SK-N-SH (cell line): ENCODE data around the gene PMIS2. TPM values are rescaled to one million over a fixed set of nuclear protein-coding genes. Genes with fewer than 3 reads are reported as not detected.

ENCODE experiments used
- CTCF ChIA-PET: fragments of 300-600, 350-600 bp; formaldehyde crosslinking; extraction: SDS; loops from one replicate; lab custom pipeline; 2021; lab: Yijun Ruan, JAX
- POLR2A ChIA-PET: fragments of 350-600 bp; sonication (Branson Sonifier 250); formaldehyde crosslinking; extraction: SDS; loops from one replicate; lab custom pipeline; 2020; ENCODE audit warnings: antibody characterized with exemption, inconsistent platforms; lab: Yijun Ruan, JAX
- DNase-seq: peaks from one replicate; pipeline ENCODE4 v3.0.0; 2012
- H2AFZ ChIP-seq: fragments of 200-600 bp; sonication (generic); 2 replicates; pipeline ENCODE4 v1.8.1; 2016; ENCODE audit warnings: antibody characterized with exemption, mild to moderate bottlenecking, low read depth
- H3F3A ChIP-seq: fragments of 200-600 bp; sonication (generic); replicated peaks from 2 replicates; pipeline ENCODE3; 2016; ENCODE audit warnings: antibody characterized with exemption, mild to moderate bottlenecking; ENCODE audit not compliant: insufficient read depth
- H3K27ac ChIP-seq, 2 experiments: fragments of 200-500 bp in 1 of 2; fragments of 200-600 bp in 1 of 2; sonication (Bioruptor generic) in 1 of 2; sonication (generic), shearing (Covaris generic) in 1 of 2; 2 replicates each; pipeline versions ENCODE4 v1.5.1 to v1.6.1; 2014 to 2016; ENCODE audit warnings: low read depth in 2 of 2, inconsistent platforms in 1 of 2, low read length in 1 of 2, mild to moderate bottlenecking in 1 of 2, mixed read lengths in 1 of 2
- H3K27me3 ChIP-seq: fragments of 200-600 bp; sonication (generic), shearing (Covaris generic); 2 replicates; pipeline ENCODE4 v1.6.1; 2016; ENCODE audit warnings: mixed run types; ENCODE audit not compliant: insufficient read depth
- H3K36me3 ChIP-seq, 2 experiments: fragments of 200-500 bp in 1 of 2; fragments of 200-600 bp in 1 of 2; sonication (Bioruptor generic) in 1 of 2; sonication (generic) in 1 of 2; replicated peaks in 1 of 2; 2 replicates each; pipeline versions ENCODE3 to v1.5.1; 2014 to 2016; ENCODE audit warnings: low read length in 1 of 2, mild to moderate bottlenecking in 1 of 2; ENCODE audit not compliant: insufficient read depth in 2 of 2, control insufficient read depth in 1 of 2
- H3K4me1 ChIP-seq, 2 experiments: fragments of 200-500 bp in 1 of 2; fragments of 200-600 bp in 1 of 2; sonication (Bioruptor generic) in 1 of 2; sonication (generic), shearing (Covaris generic) in 1 of 2; 2 replicates each; pipeline versions ENCODE4 v1.5.1 to v1.6.1; 2014 to 2016; ENCODE audit warnings: low read depth in 1 of 2, low read length in 1 of 2, mixed run types in 1 of 2; ENCODE audit not compliant: insufficient read depth in 2 of 2, control insufficient read depth in 1 of 2
- H3K4me2 ChIP-seq: fragments of 200-600 bp; sonication (generic), shearing (Covaris generic); 2 replicates; pipeline ENCODE4 v1.6.1; 2017; ENCODE audit warnings: mixed run types
- H3K4me3 ChIP-seq, 2 experiments: fragments of 200-500 bp in 1 of 2; fragments of 200-600 bp in 1 of 2; sonication (Bioruptor generic) in 1 of 2; sonication (generic), shearing (Covaris generic) in 1 of 2; 2 replicates each; pipeline versions ENCODE4 v1.5.1 to v1.8.1; 2014 to 2016; ENCODE audit warnings: low read depth in 2 of 2, inconsistent platforms in 1 of 2, low read length in 1 of 2, mild to moderate bottlenecking in 1 of 2, mixed read lengths in 1 of 2, moderate library complexity in 1 of 2
- H3K79me2 ChIP-seq: fragments of 200-600 bp; sonication (generic); 2 replicates; pipeline ENCODE4 v1.8.1; 2017; ENCODE audit warnings: mild to moderate bottlenecking; ENCODE audit not compliant: insufficient read depth
- H3K9ac ChIP-seq: fragments of 200-600 bp; sonication (generic); 2 replicates; pipeline ENCODE4 v1.6.1; 2017; ENCODE audit warnings: mixed run types
- H3K9me2 ChIP-seq: fragments of 200-600 bp; sonication (generic); 2 replicates; pipeline ENCODE4 v1.6.1; 2017; ENCODE audit warnings: mixed run types
- H3K9me3 ChIP-seq: fragments of 200-600 bp; sonication (generic); 2 replicates; pipeline ENCODE4 v1.6.1; 2017; ENCODE audit warnings: mixed run types, mild to moderate bottlenecking, moderate library complexity
- H4K20me1 ChIP-seq: fragments of 200-600 bp; sonication (generic); 2 replicates; pipeline ENCODE4 v1.6.1; 2017; ENCODE audit warnings: mild to moderate bottlenecking, mixed run types; ENCODE audit not compliant: insufficient read depth
- ELF1 ChIP-seq: IDR thresholded peaks from 2 replicates; pipeline ENCODE4 v1.4.0; 2012
- EZH2phosphoT487 ChIP-seq: fragments of 200-600 bp; sonication (generic); IDR thresholded peaks from 2 replicates; pipeline ENCODE4 v1.6.1; 2017; ENCODE audit warnings: low read depth, mixed run types, mild to moderate bottlenecking, antibody characterized with exemption, moderate library complexity, borderline replicate concordance
- GATA2 ChIP-seq: sonication (generic); formaldehyde crosslinking; IDR thresholded peaks from 2 replicates; pipeline ENCODE4 v1.5.0; 2020; ENCODE audit warnings: mild to moderate bottlenecking, missing genetic modification reagents
- NFIC ChIP-seq: IDR thresholded peaks from 2 replicates; pipeline ENCODE4 v1.4.0; 2012; ENCODE audit warnings: borderline replicate concordance
- RCOR1 ChIP-seq: fragments of 150-350 bp; IDR thresholded peaks from 2 replicates; pipeline ENCODE4 v1.6.1; 2017; ENCODE audit warnings: antibody characterized with exemption, low read length
- RFX5 ChIP-seq: IDR thresholded peaks from 2 replicates; pipeline ENCODE4 v1.6.1; 2012; ENCODE audit warnings: mild to moderate bottlenecking, improper control_type of control experiment, low read length
- SIN3A ChIP-seq: IDR thresholded peaks from 2 replicates; pipeline ENCODE4 v1.6.1; 2012; ENCODE audit warnings: low read depth, mild to moderate bottlenecking, low read length, moderate library complexity, borderline replicate concordance
- TEAD4 ChIP-seq: IDR thresholded peaks from 2 replicates; pipeline ENCODE4 v1.4.0; 2012; ENCODE audit warnings: mild to moderate bottlenecking, borderline replicate concordance; ENCODE audit not compliant: insufficient read depth
- WGBS: methylation state at CpG from one replicate; pipeline ENCODE4 v1.1.6; 2017; ENCODE audit warnings: low lambda C conversion rate; 5-methylcytosine and 5-hydroxymethylcytosine counted together
- polyA plus RNA-seq, 3 experiments: library from polyadenylated mRNA; depleted of rRNA; stranded (reverse); fragments of >200 nt; gene quantifications; 2 replicates each; pipeline ENCODE4 v1.2.3, GENCODE V29; 2012
- TF ChIP-seq, protein P1 (sequence below): fragments of 200-600 bp; sonication (generic); IDR thresholded peaks from 2 replicates; pipeline ENCODE4 v1.6.1; 2017; ENCODE audit warnings: antibody characterized with exemption, mild to moderate bottlenecking, moderate library complexity
- TF ChIP-seq, protein P2 (sequence below): IDR thresholded peaks from 2 replicates; pipeline ENCODE4 v1.4.0; 2012; ENCODE audit warnings: low read depth, borderline replicate concordance
- TF ChIP-seq, protein P3 (sequence below): IDR thresholded peaks from 2 replicates; pipeline ENCODE4 v1.6.1; 2012; ENCODE audit warnings: mild to moderate bottlenecking, low read depth, low read length, moderate library complexity
- TF ChIP-seq, protein P4 (sequence below): IDR thresholded peaks from 2 replicates; pipeline ENCODE4 v1.4.0; 2012; ENCODE audit warnings: low read depth, borderline replicate concordance
- TF ChIP-seq, protein P5 (sequence below): fragments of 150-350 bp; IDR thresholded peaks from 2 replicates; pipeline ENCODE4 v1.6.1; 2016; ENCODE audit warnings: mild to moderate bottlenecking, low read depth, low read length
- TF ChIP-seq, protein P6 (sequence below): IDR thresholded peaks from 2 replicates; pipeline ENCODE4 v1.4.0; 2012; ENCODE audit warnings: low read depth

Gene PMIS2
- polyA plus RNA-seq, 1 of the 3 experiments (the other 2 are of a cell fraction) = not detected

DNA sequence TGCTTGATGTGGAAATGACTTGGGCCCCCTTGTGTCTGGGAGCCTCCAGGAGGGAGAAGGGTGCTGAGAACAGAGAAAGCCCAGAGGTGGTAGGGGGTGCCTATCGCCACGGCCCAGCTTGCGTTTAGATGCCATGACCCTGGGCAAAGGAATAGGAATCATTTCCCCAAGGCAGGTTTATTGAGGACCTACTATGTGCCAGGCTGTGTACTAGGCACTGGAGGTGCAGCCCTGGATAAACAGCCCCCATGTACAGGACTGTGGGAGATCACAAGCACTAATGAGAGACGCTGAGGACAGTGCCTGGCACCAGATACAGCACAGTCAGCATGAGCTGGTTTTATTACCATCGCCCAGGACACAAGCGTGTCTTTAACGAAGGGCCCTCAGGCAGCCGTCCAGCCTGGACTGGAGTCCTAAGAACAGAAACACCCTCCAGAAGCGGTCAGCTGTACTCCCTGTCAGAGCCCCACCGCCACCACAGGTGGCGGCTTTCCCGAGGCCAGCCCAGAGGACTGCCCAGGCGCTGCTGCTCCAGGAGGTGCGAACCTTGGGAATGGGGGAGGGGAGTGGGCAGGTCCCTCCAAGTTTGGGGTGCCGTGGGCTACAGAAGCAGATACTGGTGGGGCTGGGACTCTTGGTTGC is 36.0 kb upstream of the PMIS2 start:
- H3K79me2 ChIP-seq = peaks cover 18% of the 10 kb centered on the region
- H3K27ac ChIP-seq = no peak overlapping the region
- DNase-seq = no peak
- H3K9me3 ChIP-seq = no peaks in the 10 kb centered on the region
- no peaks in the 10 kb centered on the region for H3F3A ChIP-seq
- H3K36me3 ChIP-seq = peaks cover 0 to 12% of the 10 kb centered on the region in 2 experiments
- CTCF ChIA-PET = interaction anchor here (0.6 to 4.1 kb wide), 16 partner anchors 8 to 197 kb away, joined by 3 to 20 read pairs (median 4); partner anchors contain the start of genes ATP4A, HAUS5 and ZBTB32
- H3K9me2 ChIP-seq = no peaks in the 10 kb centered on the region
- H2AFZ ChIP-seq = no peak overlapping the region
- TF ChIP-seq, protein P1, sequence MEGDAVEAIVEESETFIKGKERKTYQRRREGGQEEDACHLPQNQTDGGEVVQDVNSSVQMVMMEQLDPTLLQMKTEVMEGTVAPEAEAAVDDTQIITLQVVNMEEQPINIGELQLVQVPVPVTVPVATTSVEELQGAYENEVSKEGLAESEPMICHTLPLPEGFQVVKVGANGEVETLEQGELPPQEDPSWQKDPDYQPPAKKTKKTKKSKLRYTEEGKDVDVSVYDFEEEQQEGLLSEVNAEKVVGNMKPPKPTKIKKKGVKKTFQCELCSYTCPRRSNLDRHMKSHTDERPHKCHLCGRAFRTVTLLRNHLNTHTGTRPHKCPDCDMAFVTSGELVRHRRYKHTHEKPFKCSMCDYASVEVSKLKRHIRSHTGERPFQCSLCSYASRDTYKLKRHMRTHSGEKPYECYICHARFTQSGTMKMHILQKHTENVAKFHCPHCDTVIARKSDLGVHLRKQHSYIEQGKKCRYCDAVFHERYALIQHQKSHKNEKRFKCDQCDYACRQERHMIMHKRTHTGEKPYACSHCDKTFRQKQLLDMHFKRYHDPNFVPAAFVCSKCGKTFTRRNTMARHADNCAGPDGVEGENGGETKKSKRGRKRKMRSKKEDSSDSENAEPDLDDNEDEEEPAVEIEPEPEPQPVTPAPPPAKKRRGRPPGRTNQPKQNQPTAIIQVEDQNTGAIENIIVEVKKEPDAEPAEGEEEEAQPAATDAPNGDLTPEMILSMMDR = no peak
- TF ChIP-seq, protein P2, sequence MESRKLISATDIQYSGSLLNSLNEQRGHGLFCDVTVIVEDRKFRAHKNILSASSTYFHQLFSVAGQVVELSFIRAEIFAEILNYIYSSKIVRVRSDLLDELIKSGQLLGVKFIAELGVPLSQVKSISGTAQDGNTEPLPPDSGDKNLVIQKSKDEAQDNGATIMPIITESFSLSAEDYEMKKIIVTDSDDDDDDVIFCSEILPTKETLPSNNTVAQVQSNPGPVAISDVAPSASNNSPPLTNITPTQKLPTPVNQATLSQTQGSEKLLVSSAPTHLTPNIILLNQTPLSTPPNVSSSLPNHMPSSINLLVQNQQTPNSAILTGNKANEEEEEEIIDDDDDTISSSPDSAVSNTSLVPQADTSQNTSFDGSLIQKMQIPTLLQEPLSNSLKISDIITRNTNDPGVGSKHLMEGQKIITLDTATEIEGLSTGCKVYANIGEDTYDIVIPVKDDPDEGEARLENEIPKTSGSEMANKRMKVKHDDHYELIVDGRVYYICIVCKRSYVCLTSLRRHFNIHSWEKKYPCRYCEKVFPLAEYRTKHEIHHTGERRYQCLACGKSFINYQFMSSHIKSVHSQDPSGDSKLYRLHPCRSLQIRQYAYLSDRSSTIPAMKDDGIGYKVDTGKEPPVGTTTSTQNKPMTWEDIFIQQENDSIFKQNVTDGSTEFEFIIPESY = no peak
- TF ChIP-seq, protein P3, sequence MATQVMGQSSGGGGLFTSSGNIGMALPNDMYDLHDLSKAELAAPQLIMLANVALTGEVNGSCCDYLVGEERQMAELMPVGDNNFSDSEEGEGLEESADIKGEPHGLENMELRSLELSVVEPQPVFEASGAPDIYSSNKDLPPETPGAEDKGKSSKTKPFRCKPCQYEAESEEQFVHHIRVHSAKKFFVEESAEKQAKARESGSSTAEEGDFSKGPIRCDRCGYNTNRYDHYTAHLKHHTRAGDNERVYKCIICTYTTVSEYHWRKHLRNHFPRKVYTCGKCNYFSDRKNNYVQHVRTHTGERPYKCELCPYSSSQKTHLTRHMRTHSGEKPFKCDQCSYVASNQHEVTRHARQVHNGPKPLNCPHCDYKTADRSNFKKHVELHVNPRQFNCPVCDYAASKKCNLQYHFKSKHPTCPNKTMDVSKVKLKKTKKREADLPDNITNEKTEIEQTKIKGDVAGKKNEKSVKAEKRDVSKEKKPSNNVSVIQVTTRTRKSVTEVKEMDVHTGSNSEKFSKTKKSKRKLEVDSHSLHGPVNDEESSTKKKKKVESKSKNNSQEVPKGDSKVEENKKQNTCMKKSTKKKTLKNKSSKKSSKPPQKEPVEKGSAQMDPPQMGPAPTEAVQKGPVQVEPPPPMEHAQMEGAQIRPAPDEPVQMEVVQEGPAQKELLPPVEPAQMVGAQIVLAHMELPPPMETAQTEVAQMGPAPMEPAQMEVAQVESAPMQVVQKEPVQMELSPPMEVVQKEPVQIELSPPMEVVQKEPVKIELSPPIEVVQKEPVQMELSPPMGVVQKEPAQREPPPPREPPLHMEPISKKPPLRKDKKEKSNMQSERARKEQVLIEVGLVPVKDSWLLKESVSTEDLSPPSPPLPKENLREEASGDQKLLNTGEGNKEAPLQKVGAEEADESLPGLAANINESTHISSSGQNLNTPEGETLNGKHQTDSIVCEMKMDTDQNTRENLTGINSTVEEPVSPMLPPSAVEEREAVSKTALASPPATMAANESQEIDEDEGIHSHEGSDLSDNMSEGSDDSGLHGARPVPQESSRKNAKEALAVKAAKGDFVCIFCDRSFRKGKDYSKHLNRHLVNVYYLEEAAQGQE = no peak
- H4K20me1 ChIP-seq = peaks cover 5% of the 10 kb centered on the region; the same call in 1 of the 2 replicates
- no peak overlapping the region for H3K4me2 ChIP-seq
- peaks cover 5 to 12% of the 10 kb centered on the region in 2 experiments; a peak in 1 of 4 replicates for H3K4me1 ChIP-seq
- no peak overlapping the region for H3K9ac ChIP-seq
- no peaks in the 10 kb centered on the region; the same call in 1 of the 2 replicates for H3K27me3 ChIP-seq
- H3K4me3 ChIP-seq = no peak overlapping the region
- 90% methylated on average over 10 of the region's 15 CpGs for WGBS
- POLR2A ChIA-PET = no interaction called here

DNA sequence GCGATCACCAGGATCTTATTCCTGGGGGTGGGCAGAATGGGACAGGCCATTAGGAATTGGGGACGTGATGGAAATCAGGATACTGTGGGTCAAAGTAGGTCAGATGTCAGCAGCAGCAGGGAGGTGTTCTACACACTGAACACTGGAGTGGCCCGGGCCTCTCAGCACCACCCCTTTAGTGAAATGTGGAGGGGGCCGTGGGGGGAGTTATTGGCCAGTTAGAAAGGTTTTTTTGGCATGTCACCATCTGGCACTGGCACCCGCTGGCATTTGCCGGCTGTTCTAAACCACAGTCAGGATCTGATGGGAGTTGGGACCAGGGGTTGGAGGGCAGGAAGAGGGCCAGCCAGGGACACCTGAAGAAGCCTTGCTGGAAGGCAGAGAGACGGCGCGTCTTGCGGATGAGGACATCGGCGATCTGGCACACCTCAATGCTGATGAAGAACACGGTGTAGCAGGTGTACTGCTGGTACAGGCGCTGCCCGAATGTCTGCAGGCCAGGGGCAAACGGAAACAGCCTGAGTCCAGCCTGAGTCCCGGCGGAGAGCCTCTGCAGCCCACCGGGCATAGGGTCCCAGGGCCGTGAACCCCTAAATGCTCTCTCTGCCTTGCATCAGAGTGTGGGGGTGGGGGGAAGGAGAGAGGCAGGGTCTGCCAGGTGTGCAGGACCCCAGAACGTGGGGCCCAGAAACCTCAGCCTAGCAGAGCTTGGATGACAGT is 34.7 kb upstream of the PMIS2 start:
- Histone ChIP-seq H3K36me3 (peaks cover 0 to 12% of the 10 kb centered on the region in 2 experiments), H3K9ac (no peak overlapping the region), H3K27me3 (no peaks in the 10 kb centered on the region; the same call in 1 of the 2 replicates), H3K79me2 (peaks cover 8% of the 10 kb centered on the region), H3K4me1 (peaks cover 4 to 9% of the 10 kb centered on the region in 2 experiments; a peak in 1 of 4 replicates), H3K4me2 (no peak overlapping the region), H3F3A (no peaks in the 10 kb centered on the region), H2AFZ (no peak overlapping the region), H3K9me2 (no peaks in the 10 kb centered on the region), H4K20me1 (peaks cover 5% of the 10 kb centered on the region; the same call in 1 of the 2 replicates), H3K4me3 (no peak overlapping the region), H3K27ac (no peak overlapping the region), H3K9me3 (no peaks in the 10 kb centered on the region)
- ChIA-PET CTCF (no interaction called here), POLR2A (no interaction called here)
- DNase-seq = no peak
- WGBS = 91% methylated on average over 21 of the region's 21 CpGs
- TF ChIP-seq SIN3A (no peak), RCOR1 (no peak), NFIC (no peak), EZH2phosphoT487 (no peak), RFX5 (no peak), ELF1 (no peak), GATA2 (CRISPR knock-in tag) (no peak), TEAD4 (no peak)
- TF ChIP-seq, protein P4, sequence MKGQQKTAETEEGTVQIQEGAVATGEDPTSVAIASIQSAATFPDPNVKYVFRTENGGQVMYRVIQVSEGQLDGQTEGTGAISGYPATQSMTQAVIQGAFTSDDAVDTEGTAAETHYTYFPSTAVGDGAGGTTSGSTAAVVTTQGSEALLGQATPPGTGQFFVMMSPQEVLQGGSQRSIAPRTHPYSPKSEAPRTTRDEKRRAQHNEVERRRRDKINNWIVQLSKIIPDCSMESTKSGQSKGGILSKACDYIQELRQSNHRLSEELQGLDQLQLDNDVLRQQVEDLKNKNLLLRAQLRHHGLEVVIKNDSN = no peak
- TF ChIP-seq, protein P5, sequence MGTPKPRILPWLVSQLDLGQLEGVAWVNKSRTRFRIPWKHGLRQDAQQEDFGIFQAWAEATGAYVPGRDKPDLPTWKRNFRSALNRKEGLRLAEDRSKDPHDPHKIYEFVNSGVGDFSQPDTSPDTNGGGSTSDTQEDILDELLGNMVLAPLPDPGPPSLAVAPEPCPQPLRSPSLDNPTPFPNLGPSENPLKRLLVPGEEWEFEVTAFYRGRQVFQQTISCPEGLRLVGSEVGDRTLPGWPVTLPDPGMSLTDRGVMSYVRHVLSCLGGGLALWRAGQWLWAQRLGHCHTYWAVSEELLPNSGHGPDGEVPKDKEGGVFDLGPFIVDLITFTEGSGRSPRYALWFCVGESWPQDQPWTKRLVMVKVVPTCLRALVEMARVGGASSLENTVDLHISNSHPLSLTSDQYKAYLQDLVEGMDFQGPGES = no peak
- TF ChIP-seq, protein P6, sequence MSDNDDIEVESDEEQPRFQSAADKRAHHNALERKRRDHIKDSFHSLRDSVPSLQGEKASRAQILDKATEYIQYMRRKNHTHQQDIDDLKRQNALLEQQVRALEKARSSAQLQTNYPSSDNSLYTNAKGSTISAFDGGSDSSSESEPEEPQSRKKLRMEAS = no peak
